Naive thymus-derived CD4-positive, alpha-beta T cell (primary cell): Measurements from ENCODE around the gene MARK3. TPM values are rescaled to one million over a fixed set of nuclear protein-coding genes. Genes with fewer than 3 reads are reported as not detected.
A peak's percentile ranks its signal among the peaks of the same experiment; 100 is the strongest.

ENCODE experiments used
- ATAC-seq: fragments of 150-1000 bp; cut with Tn5 transposase; 2 replicates; pipeline ENCODE4 v1.10.0; 2021; ENCODE audit warnings: mild to moderate bottlenecking, moderate library complexity
- CTCF ChIA-PET: fragments of 350-600 bp; sonication (Branson Sonifier 250); formaldehyde crosslinking; loops from one replicate; lab custom pipeline; 2021; ENCODE audit warnings: antibody characterized with exemption; lab: Charles Lee
- POLR2A ChIA-PET: fragments of 350-600 bp; sonication (Branson Sonifier 250); formaldehyde crosslinking; loops from one replicate; lab custom pipeline; 2021; ENCODE audit warnings: antibody characterized with exemption, inconsistent platforms; lab: Charles Lee
- DNase-seq, 9 donors: peaks; one replicate each; pipeline versions ENCODE4 v3.0.0 to v3.0.0-alpha.2; 2020 to 2022; ENCODE audit warnings: mixed read lengths in 1 of 9
- H3K27ac ChIP-seq: one replicate; pipeline ENCODE4 v1.7.0; 2013; ENCODE audit warnings: mild to moderate bottlenecking, low read depth, low read length, moderate library complexity
- H3K27me3 ChIP-seq, 2 donors: one replicate each; pipeline ENCODE4 v1.7.0; 2013; ENCODE audit warnings: low read length in 2 of 2, mild to moderate bottlenecking in 2 of 2, moderate library complexity in 2 of 2; ENCODE audit not compliant: control insufficient read depth in 2 of 2, insufficient read depth in 2 of 2
- H3K36me3 ChIP-seq, 3 experiments: 1 replicate in 2 of 3; 2 replicates in 1 of 3; pipeline ENCODE4 v1.7.0; 2013; ENCODE audit warnings: low read length in 3 of 3, mild to moderate bottlenecking in 3 of 3, moderate library complexity in 1 of 3; ENCODE audit not compliant: insufficient read depth in 3 of 3, control insufficient read depth in 2 of 3
- H3K4me1 ChIP-seq, 2 donors: one replicate each; pipeline ENCODE4 v1.7.0; 2013; ENCODE audit warnings: low read length in 2 of 2, mild to moderate bottlenecking in 2 of 2, moderate library complexity in 1 of 2; ENCODE audit not compliant: control insufficient read depth in 2 of 2, insufficient read depth in 2 of 2
- H3K4me3 ChIP-seq: 2 replicates; pipeline ENCODE4 v1.7.0; 2013; ENCODE audit warnings: mild to moderate bottlenecking, low read length
- H3K9me3 ChIP-seq, 3 experiments: 1 replicate in 2 of 3; 2 replicates in 1 of 3; pipeline ENCODE4 v1.7.0; 2013; ENCODE audit warnings: low read length in 3 of 3; ENCODE audit not compliant: control insufficient read depth in 2 of 3
- H3K27ac Mint-ChIP-seq, 9 donors: one replicate each; pipeline ENCODE4 v1.8.0; 2020 to 2022; ENCODE audit warnings: mixed read lengths in 9 of 9, mild to moderate bottlenecking in 8 of 9, moderate library complexity in 5 of 9, inconsistent platforms in 2 of 9
- H3K27me3 Mint-ChIP-seq, 5 donors: one replicate each; pipeline ENCODE4 v1.8.0; 2021 to 2022; ENCODE audit warnings: mixed read lengths in 5 of 5, mild to moderate bottlenecking in 1 of 5
- H3K36me3 Mint-ChIP-seq, 5 donors: one replicate each; pipeline ENCODE4 v1.8.0; 2020 to 2022; ENCODE audit warnings: mixed read lengths in 5 of 5, mild to moderate bottlenecking in 3 of 5, inconsistent platforms in 1 of 5
- H3K4me1 Mint-ChIP-seq, 7 donors: one replicate each; pipeline ENCODE4 v1.8.0; 2020 to 2022; ENCODE audit warnings: mixed read lengths in 7 of 7, mild to moderate bottlenecking in 3 of 7, inconsistent platforms in 1 of 7
- H3K4me3 Mint-ChIP-seq, 10 donors: one replicate each; pipeline ENCODE4 v1.8.0; 2020 to 2022; ENCODE audit warnings: mild to moderate bottlenecking in 10 of 10, mixed read lengths in 10 of 10, moderate library complexity in 6 of 10, inconsistent platforms in 2 of 10
- H3K9me3 Mint-ChIP-seq, 11 donors: one replicate each; pipeline ENCODE4 v1.8.0; 2020 to 2022; ENCODE audit warnings: mixed read lengths in 11 of 11, mild to moderate bottlenecking in 4 of 11, inconsistent platforms in 1 of 11, moderate library complexity in 1 of 11
- intact Hi-C, 2 donors: fragments of 100-400 bp; cut with micrococcal nuclease; formaldehyde crosslinking; loops; one replicate each; pipeline ENCODE4 v1.15.1; 2023
- polyA plus RNA-seq, 2 donors: library from polyadenylated mRNA; unstranded; fragments of 300-500 nt; fragmentation: Illumina TruSeq; gene quantifications; one replicate each; pipeline ENCODE4 v1.2.3, GENCODE V29; 2021
- total RNA-seq, 6 experiments: library from RNA in 5 of 6; stranded (reverse) in 5 of 6; gene quantifications; 1 replicate in 5 of 6; 2 replicates in 1 of 6; pipeline ENCODE4 v1.2.3 and lab custom pipeline; 2021 to 2026

The MARK3 gene
- total and polyA plus RNA-seq, 7 experiments from 2014 or later: 28.2 to 133 (median 100) TPM

GRCh38 chr14:103423050-103423461 lies 37.8 kb downstream of the MARK3 start:
- H3K9me3 Mint-ChIP-seq: no peaks in the 10 kb centered on the region
- ATAC-seq (no peak), DNase-seq (no peak)
- H3K27ac ChIP-seq: no peak overlapping the region
- ChIA-PET CTCF (no interaction called here), POLR2A (no interaction called here)
- H3K4me3 Mint-ChIP-seq: no peak overlapping the region
- no peak overlapping the region for H3K4me3 ChIP-seq
- H3K36me3 ChIP-seq: peaks cover 0 to 8% (median 4%) of the 10 kb centered on the region in 3 experiments
- no peaks in the 10 kb centered on the region for H3K9me3 ChIP-seq
- peaks cover 5 to 8% of the 10 kb centered on the region in 2 donors for H3K4me1 ChIP-seq
- H3K36me3 Mint-ChIP-seq: peaks cover 0 to 34% (median 5%) of the 10 kb centered on the region in 5 donors
- peaks cover 24 to 77% (median 57%) of the 10 kb centered on the region in 7 donors for H3K4me1 Mint-ChIP-seq
- H3K27ac Mint-ChIP-seq: no peak overlapping the region
- H3K27me3 Mint-ChIP-seq: no peaks in the 10 kb centered on the region
- intact Hi-C loops: no loop called here
- H3K27me3 ChIP-seq: no peaks in the 10 kb centered on the region

DNA sequence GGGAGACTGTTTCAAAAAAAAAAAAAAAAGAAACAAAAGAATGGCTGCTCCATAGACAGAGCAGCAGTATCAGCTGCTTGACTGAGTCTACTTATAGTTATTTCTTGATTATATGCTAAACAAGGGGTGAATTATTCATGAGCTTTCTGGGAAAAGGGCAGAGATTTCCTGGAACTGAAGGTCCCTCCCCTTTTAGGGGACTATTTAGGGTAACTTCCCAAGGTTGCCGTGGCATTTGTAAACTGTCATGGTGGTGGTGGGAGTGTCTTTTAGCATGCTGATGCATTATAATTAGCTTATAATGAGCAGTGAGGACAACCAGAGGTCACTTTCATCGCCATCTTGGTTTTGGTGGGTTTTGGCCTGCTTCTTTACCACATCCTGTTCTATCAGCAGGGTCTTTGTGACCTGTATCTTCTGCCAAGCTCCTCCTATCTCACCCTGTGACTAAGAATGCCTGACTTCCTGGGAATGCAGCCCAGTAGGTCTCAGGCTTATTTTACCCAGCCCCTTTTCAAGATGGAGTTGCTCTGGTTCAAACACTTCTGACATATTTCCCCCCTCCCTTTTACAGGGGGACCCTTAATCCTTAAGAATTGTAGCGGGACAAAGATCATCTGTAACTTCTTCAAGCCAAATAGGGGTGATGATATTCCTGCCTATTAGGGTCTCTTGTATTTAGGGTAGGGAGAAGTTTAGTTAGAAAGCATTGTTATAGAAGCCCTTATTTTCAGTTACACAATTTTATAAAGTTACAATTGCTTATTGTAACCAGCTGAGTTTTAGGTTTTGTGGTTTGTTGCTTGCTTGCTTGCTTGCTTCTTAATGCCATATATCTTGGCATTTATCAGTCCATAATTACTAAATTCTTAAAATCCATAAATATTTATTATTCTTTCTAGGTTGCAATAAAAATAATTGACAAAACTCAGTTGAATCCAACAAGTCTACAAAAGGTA lies 42.5 kb downstream of the MARK3 start:
- H3K36me3 ChIP-seq: peaks cover 0 to 4% (median 3%) of the 10 kb centered on the region in 3 experiments
- H3K27ac ChIP-seq: no peak overlapping the region
- H3K27me3 ChIP-seq: no peaks in the 10 kb centered on the region
- Mint-ChIP-seq H3K9me3 (no peaks in the 10 kb centered on the region), H3K4me1 (peaks cover 20 to 63% (median 38%) of the 10 kb centered on the region in 7 donors), H3K27ac (peak overlapping the region in 4 of 9 donors; percentile 20 to 75 (median 50)), H3K36me3 (peaks cover 0 to 27% (median 5%) of the 10 kb centered on the region in 5 donors), H3K4me3 (no peak overlapping the region), H3K27me3 (no peaks in the 10 kb centered on the region)
- POLR2A ChIA-PET: no interaction called here
- peak; percentile 20 for ATAC-seq
- no peak overlapping the region for H3K4me3 ChIP-seq
- peak in 1 of 9 donors; percentile 3 for DNase-seq
- CTCF ChIA-PET: interaction anchor here (0.7 kb wide), 1 partner anchor 18 kb away, joined by 3 read pairs; no protein-coding TSS in a partner anchor
- intact Hi-C loops: no loop called here
- H3K4me1 ChIP-seq: peaks cover 12 to 21% of the 10 kb centered on the region in 2 donors
- H3K9me3 ChIP-seq: no peaks in the 10 kb centered on the region

GRCh38 chr14:103428723-103429556 lies 43.7 kb downstream of the MARK3 start:
- peaks cover 0 to 6% (median 4%) of the 10 kb centered on the region in 3 experiments for H3K36me3 ChIP-seq
- no peaks in the 10 kb centered on the region for H3K9me3 ChIP-seq
- Mint-ChIP-seq H3K36me3 (peaks cover 0 to 21% (median 7%) of the 10 kb centered on the region in 5 donors), H3K4me1 (peaks cover 23 to 58% (median 40%) of the 10 kb centered on the region in 7 donors), H3K27ac (peak overlapping the region in 3 of 9 donors; percentile 8 to 58 (median 34)), H3K9me3 (no peaks in the 10 kb centered on the region), H3K27me3 (no peaks in the 10 kb centered on the region), H3K4me3 (no peak overlapping the region)
- no peaks in the 10 kb centered on the region for H3K27me3 ChIP-seq
- ATAC-seq (no peak), DNase-seq (no peak)
- CTCF ChIA-PET: interaction anchor here (0.6 kb wide), 1 partner anchor 83 kb away, joined by 3 read pairs; no protein-coding TSS in a partner anchor
- H3K4me3 ChIP-seq: no peak overlapping the region
- intact Hi-C loops: no loop called here
- H3K4me1 ChIP-seq: peaks cover 12 to 21% of the 10 kb centered on the region in 2 donors
- POLR2A ChIA-PET: no interaction called here
- no peak overlapping the region for H3K27ac ChIP-seq

DNA sequence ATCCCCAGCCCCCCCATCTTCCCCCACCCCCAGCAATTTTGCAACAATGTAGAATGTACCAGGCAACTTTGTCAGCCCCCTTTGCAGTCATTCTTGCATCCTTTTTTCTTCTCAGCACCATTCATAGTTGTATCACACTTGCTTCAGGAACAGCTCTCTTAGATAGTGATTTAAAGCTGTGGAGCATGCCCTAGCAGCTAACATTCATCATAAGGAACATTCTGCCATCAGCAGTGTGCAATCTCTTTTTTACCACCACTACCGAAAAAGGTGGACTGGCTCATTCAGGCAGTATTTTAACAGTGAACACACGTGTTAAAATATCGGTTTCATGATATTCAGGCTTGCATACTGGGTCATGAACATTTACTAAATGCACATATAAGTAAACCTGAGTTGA lies 45.1 kb downstream of the MARK3 start:
- no peak overlapping the region for H3K4me3 Mint-ChIP-seq
- ATAC-seq (no peak), DNase-seq (no peak)
- intact Hi-C loops: no loop called here
- no peaks in the 10 kb centered on the region for H3K27me3 Mint-ChIP-seq
- H3K27ac Mint-ChIP-seq: peak overlapping the region in 1 of 9 donors; percentile 0
- H3K4me3 ChIP-seq: no peak overlapping the region
- H3K36me3 ChIP-seq: peaks cover 0 to 8% (median 0%) of the 10 kb centered on the region in 3 experiments
- H3K9me3 ChIP-seq: no peaks in the 10 kb centered on the region
- peaks cover 28 to 66% (median 45%) of the 10 kb centered on the region in 7 donors for H3K4me1 Mint-ChIP-seq
- H3K27me3 ChIP-seq: no peaks in the 10 kb centered on the region
- peaks cover 12 to 21% of the 10 kb centered on the region in 2 donors for H3K4me1 ChIP-seq
- no peaks in the 10 kb centered on the region for H3K9me3 Mint-ChIP-seq
- H3K36me3 Mint-ChIP-seq: peaks cover 0 to 19% (median 6%) of the 10 kb centered on the region in 5 donors
- ChIA-PET POLR2A (no interaction called here), CTCF (no interaction called here)
- H3K27ac ChIP-seq: no peak overlapping the region

- no peaks in the 10 kb centered on the region for H3K27me3 ChIP-seq
- DNase-seq (no peak), ATAC-seq (no peak)
- peaks cover 18 to 57% (median 34%) of the 10 kb centered on the region in 7 donors for H3K4me1 Mint-ChIP-seq
- H3K27ac Mint-ChIP-seq: no peak overlapping the region
- H3K4me3 ChIP-seq: no peak overlapping the region
- POLR2A ChIA-PET: no interaction called here
- intact Hi-C loops: no loop called here
- H3K27me3 Mint-ChIP-seq: no peaks in the 10 kb centered on the region
- H3K27ac ChIP-seq: no peak overlapping the region
- no peaks in the 10 kb centered on the region for H3K9me3 Mint-ChIP-seq
- H3K4me3 Mint-ChIP-seq: no peak overlapping the region
- H3K36me3 Mint-ChIP-seq: peaks cover 0 to 20% (median 10%) of the 10 kb centered on the region in 5 donors
- H3K36me3 ChIP-seq: peaks cover 0 to 12% (median 0%) of the 10 kb centered on the region in 3 experiments
- peaks cover 11 to 17% of the 10 kb centered on the region in 2 donors for H3K4me1 ChIP-seq
- no peaks in the 10 kb centered on the region for H3K9me3 ChIP-seq
- CTCF ChIA-PET: no interaction called here
Observed at GRCh38 chr14:103432627-103433026, 47.4 kb downstream of the MARK3 start.

- Histone ChIP-seq H3K4me3 (no peak overlapping the region), H3K27me3 (no peaks in the 10 kb centered on the region), H3K4me1 (peaks cover 3 to 6% of the 10 kb centered on the region in 2 donors), H3K9me3 (no peaks in the 10 kb centered on the region), H3K27ac (no peak overlapping the region), H3K36me3 (peaks cover 0 to 14% (median 0%) of the 10 kb centered on the region in 3 experiments)
- DNase-seq: no peak
- H3K4me3 Mint-ChIP-seq: peak overlapping the region in 1 of 10 donors; percentile 41
- peak overlapping the region in 1 of 9 donors; percentile 6 for H3K27ac Mint-ChIP-seq
- no peak for ATAC-seq
- peaks cover 13 to 47% (median 22%) of the 10 kb centered on the region in 7 donors for H3K4me1 Mint-ChIP-seq
- ChIA-PET CTCF (no interaction called here), POLR2A (no interaction called here)
- H3K36me3 Mint-ChIP-seq: peaks cover 0 to 22% (median 12%) of the 10 kb centered on the region in 5 donors
- no peaks in the 10 kb centered on the region for H3K27me3 Mint-ChIP-seq
- H3K9me3 Mint-ChIP-seq: no peaks in the 10 kb centered on the region
- intact Hi-C loops: no loop called here
Observed at GRCh38 chr14:103433916-103434563, 48.8 kb downstream of the MARK3 start.
